Forelimb muscle (tissue), 1 donor: ENCODE measurements around the gene LANCL3. TPM values are rescaled to one million over a fixed set of nuclear protein-coding genes. Genes with fewer than 3 reads are reported as not detected.
"Not testable (repeated sequence)": the region's sequence is repeated elsewhere in the genome, so short reads cannot be mapped to it uniquely, and the experiment has no call there.

Source experiments
- DNase-seq: peaks from one replicate; pipeline ENCODE4 v3.0.0-alpha.2; 2013; ENCODE audit warnings: low read depth
- polyA plus RNA-seq: library from polyadenylated mRNA; unstranded; fragments of 120-200 nt; gene quantifications from one replicate; pipeline ENCODE4 v1.2.1, GENCODE V29; 2013; ENCODE audit not compliant: insufficient read length

LANCL3 gene
- 0.40 TPM for polyA plus RNA-seq

DNA sequence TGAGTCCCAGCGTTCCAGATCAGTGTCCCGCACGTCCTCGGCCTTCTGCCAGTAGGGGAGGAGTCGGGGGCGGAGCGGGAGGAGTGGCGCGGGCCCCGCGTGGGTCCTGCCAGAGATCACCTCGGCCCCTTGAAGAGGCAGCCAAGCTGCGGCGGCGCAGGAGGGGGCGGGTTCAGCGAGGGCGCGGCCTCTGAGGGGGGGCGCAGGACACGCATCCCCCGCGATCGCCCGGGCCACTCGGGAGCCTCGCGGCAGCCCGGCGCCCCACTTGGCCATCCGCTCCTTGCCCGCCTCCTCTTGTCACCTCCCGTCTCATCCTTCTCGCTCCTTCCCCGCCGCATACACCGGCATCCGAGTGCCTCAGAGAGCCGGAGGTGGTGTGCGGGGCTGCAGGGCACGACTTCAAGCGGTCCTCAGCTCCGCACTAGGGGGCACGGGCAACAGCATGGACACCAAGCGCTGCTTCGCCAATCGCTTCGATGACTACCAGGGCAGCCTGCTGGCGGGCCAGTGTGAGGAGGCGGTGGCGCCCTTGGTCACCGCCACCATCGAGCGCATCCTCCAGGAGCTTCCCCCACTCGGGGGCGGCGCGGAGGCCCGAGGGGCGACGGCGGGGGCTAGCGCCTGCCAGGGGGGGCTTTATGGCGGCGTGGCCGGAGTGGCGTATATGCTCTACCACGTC lies at the start of gene LANCL3:
TSS of gene LANCL3 (plus strand) at position 236 of the 682 bp plus-strand sequence. CDS start at position 446, 210 bp downstream.
- not testable (repeated sequence) for DNase-seq

DNA sequence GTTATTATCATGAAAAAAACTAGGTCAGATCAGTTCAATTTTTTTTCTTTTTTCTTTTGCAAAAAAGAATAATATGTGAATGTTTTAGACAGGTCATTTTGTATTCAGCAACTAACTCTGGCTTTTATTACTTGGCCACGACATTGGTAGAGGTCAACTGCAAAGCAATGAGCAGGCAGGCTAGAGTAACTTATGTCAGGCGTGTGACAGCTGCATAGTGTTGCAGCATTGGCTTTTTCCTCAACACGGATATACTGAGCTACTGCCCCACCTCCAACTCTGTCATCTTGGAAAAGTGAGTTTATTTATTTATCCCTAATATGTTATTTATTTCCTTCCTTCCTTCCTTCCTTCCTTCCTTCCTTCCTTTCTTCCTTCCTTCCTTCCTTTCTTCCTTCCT lies 47.8 kb upstream of the LANCL3 start:
- DNase-seq = not testable (repeated sequence)

DNA sequence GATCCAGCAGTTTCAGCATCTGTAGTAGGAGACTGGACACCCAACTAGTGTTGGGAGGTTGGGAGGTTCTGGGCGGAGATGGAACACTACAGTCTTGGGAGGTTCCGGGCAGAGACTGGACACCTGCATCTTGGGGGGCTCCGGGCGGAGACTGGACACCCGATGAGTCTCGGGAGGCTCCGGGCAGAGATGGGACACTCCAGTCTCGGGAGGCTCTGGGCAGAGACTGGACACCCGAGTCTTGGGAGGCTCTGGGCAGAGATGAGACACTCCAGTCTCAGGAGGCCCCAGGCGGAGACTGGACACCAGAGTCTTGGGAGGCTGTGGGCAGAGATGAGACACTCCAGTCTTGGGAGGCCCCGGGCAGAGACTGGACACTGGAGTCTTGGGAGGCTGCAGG lies 29.5 kb upstream of the LANCL3 start:
- DNase-seq = no peak

DNA sequence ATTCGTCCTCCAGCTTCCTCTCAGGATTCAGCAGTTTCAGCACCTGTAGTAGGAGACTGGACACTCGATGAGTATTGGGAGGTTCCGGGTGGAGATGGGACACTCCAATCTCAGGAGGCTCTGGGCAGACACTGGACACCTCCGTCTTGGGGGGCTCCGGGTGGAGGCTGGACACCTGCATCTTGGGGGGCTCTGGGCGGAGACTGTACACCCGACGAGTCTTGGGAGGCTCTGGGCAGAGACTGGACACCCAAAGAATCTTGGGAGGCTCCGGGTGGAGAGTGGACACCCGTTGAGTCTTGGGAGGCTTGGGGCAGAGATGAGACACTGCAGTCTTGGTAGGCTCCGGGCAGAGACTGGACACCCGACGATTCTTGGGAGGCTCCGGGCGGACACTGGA lies 28.7 kb upstream of the LANCL3 start:
- no peak for DNase-seq

DNA sequence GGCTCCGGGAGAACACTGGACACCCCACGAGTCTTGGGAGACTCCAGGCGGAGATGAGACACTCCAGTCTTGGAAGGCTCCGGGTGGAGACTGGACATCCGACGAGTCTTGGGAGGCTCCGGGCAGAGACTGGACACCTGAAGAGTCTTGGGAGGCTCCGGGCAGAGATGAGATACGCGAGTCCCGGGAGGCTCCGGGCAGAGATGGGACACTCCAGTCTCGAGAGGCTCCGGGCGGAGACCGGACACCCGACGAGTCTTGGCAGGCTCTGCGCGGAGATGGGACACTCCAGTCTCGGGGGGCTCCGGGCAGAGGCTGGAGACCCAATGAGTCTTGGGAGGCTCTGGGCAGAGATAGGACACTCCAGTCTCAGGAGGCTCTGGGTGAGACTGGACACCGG lies 28.1 kb upstream of the LANCL3 start:
- DNase-seq = no peak

DNA sequence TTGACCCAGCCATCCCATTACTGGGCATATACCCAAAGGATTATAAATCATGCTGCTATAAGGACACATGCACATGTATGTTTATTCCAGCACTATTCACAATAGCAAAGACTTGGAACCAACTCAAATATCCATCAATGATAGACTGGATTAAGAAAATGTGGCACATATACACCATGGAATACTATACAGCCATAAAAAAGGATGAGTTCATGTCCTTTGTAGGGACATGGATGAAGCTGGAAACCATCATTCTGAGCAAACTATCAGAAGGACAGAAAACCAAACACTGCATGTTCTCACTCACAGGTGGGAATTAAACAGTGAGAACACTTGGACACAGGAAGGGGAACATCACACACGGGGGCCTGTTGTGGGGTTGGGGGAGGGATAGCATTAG lies 26.9 kb upstream of the LANCL3 start:
- not testable (repeated sequence) for DNase-seq

DNA sequence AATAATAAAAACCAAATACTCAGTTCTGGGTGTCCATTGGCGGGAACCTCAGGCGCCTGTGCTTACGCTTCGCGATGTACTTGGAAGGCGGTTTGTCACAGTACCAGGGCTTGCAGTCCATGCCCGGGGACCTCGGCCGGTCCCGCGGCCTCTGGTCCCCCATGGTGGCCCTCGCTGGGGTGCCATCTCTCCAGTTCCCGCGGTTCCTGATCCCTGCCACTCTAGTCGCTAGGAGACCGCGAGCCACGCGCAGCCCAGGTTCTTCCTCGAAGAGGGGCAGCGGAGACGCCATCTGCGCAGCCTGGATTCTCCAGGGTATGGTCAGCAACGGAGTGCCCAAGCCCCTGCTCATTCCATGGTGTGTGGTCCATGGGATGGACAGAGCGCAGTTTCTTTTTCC lies 26.4 kb upstream of the LANCL3 start:
- no peak for DNase-seq

DNA sequence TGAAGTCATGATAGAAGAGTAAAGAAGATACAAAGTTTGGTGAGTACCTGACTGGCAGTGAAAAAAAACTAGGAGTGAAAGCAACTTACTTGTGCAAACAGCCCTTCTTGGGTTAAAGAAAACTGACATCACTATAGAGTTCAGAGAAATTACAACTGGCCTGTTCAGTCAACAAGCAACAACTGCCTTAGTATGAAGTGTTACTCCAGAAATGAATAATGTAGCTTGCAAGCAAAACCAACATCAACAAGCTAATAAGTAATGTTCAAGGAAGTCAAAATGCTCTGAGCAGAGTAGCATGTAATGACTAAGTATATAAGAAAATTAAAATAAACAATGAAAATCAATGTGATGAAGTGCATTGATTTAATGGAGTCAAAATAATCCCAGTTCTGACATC lies 21.8 kb upstream of the LANCL3 start:
- DNase-seq = not testable (repeated sequence)

DNA sequence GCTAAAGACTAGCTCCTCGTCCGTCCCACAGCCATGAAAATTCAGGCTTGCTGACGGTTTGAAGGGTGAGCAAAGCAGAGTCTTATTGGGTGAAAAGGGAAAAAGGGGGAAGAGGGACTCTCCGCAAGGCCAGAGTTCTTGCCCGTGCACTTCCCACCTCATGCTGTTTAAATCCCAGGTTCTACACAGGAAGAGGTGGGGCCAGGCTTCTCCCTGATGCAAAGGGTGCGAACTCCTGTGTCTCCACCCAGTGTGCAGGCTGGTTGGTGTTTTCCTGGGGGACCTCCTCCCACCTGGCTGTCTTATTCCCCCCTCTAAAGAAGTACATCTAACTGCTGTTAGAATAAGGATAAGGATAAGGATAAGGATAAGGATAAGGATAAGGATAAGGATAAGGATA lies 18.0 kb upstream of the LANCL3 start:
- DNase-seq = no peak

DNA sequence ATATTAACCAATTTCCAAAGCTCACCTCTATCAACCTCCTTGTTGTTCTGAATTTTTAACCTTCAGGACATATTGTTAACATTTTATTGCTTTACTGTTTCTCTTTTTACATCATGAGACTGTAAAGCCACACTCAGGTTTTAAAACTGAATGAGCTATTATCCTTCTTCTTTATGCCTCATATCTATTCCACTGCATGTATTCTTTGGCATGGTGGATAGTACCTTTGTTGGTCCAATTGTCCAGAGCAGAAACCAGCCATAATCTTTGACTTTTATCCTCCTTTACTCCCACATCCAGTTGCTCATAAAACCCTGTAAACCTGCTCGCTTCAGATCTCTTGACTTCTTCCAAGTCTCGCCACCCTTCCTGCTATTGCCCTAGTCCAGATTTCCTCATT lies 6.2 kb upstream of the LANCL3 start:
- not testable (repeated sequence) for DNase-seq

DNA sequence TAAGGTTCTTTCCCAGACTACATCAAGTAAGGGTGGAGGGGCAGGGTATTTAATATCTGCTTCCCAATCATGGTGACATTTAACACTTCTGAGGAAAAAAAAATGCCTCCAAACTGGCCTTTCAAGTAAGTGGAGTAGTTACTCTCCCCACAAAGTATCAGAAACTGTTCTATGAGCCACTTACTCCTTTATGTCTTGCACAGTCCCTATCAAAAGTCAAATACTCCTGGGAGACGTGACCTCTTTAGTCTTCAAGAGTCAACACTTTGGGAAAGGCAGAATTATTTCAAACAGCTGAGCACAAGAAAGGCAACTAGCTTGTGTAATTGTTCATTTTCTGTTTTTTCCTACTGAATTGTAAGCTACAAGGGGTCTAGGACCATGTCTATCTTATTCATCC lies 1.1 kb upstream of the LANCL3 start:
- not testable (repeated sequence) for DNase-seq

DNA sequence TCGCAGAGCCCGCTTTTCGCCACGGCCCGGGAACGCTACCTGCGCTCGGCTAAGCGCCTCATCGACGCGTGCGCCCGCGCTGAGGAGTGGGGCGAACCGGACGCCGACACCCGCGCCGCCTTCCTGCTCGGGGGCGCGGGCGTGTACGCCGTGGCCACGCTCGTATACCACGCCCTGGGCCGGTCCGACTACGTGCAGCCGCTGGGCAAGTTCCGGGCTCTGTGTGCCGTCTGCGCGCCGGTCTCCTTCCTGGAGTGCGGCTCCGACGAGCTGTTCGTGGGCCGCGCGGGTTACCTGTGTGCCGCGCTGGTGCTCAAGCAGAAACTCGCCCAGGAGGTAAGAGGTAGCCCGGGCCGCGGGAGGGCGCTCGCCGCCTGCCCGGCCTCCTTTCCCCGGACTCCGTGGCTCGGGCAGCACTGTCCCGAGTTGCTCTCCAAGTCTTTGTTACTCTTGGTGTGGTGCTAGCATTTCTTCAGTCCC lies 687 bp downstream of the LANCL3 start:
- not testable (repeated sequence) for DNase-seq

DNA sequence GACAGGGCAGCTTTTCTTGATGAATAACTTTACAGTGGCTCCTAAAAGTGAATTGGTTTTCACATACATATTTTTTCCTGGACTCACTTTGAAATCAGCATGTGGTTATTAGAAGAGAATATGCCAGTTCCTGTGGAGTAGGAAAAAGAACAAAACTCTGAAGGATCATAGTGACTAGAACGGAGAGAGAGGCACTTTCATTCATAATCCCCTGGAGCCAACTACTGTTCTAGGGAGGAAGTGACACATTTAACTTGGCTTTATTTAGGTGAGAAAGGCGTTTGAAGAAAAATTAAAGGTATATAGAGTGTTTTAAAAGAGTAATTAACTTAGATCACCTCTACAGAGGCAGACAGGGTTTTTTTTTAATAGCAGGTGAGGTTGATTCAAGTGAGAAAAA lies 1.7 kb downstream of the LANCL3 start:
- DNase-seq = not testable (repeated sequence)

DNA sequence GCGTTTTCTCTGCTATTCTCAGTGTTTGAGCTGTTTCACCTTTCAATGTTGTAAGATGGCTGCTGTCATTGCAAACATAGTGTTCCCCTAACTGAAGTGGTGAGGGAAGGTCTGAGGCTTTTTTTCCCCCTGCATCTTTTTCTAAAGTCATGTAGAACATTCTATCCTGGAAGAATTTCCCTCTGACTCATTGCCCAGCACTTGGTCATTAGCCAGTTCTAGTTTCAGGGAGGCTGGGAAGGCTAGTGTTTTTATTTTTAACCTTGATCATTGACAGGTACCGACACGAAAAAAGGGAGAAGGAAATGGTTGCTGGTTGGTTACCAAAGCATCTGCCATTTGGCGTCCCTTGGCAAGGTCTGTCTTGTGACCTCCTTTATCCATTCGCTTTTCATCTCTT lies 6.6 kb downstream of the LANCL3 start:
- no peak for DNase-seq

DNA sequence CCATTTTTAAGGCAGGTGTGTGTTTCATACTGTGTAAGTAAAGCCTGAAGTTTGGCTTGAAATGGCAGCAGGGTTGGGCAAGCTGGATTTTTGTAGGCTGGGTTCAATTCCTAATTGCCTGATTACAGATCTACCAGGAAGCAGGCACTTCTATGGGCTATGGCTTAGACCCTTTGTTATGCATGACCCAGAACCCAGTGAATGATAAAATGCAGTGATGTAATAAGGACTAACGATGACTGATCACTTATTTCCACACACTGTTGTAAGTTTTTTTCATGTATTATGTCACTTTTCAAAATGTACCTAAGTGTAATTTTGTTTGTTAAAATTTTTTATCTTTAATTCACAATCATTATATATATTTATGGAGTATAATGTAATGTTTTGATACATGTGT lies 8.6 kb downstream of the LANCL3 start:
- no peak for DNase-seq

DNA sequence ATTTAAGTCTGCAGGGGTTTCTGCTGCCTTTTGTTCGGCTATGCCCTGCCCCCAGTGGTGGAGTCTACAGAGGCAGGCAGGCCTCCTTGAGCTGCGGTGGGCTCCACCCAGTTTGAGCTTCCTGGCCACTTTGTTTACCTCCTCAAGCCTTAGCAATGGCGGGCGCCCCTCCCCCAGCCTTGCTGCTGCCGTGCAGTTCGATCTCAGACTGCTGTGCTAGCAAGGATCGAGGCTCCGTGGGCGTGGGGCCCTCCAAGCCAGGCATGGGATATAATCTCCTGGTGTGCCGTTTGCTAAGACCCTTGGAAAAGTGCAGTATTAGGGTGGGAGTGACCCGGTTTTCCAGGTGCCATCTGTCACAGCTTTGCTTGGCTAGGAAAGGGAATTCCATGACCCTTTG lies 15.9 kb downstream of the LANCL3 start:
- DNase-seq = not testable (repeated sequence)

DNA sequence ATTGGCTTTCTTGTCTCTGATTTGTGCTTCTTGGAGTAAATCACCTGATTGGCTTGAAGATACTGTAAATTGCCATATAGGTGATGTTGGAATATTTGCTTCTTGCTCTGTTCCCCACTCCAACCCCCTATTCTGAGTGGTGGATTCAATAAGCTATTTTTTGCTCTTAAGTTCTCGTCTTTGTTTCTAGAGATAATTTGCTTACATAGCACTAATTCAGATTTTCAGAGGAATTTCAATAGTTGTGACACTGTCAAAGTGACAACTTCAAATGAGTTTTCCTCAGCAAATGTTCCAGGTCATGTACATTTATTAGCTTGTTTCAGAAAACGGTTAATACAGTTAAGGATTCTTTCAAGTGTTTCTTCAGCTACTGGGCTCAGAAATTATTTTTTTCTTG lies 18.6 kb downstream of the LANCL3 start:
- DNase-seq = no peak

DNA sequence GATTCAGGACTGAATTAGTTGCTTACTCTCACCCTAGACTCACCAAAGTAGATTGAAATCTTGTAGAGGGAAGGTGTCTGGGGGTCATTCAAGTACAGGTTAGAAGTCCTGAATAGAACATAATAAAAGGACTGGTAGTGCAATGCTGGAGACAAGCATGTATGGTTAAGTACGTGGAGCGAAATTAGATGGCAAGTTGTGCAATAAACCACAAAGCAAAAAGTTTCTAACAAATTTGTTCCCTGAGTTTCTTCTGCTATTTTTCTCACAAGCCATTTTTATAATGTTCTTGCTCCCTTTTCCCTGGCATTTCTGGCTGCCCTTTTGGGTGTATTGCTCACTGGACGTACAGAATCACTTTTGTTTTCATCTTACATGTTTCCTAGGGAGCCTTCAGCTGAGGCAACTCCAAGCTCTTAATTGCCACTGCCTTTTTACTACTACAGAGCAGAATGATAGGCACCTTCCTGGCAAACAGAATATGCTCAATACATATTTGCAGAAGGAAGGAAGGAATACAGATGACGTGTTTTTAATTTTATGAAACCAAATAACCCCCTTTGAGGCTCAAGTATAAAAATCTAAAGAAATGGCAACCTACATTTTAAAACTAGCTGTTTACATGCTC lies 23.4 kb downstream of the LANCL3 start:
- DNase-seq = no peak

DNA sequence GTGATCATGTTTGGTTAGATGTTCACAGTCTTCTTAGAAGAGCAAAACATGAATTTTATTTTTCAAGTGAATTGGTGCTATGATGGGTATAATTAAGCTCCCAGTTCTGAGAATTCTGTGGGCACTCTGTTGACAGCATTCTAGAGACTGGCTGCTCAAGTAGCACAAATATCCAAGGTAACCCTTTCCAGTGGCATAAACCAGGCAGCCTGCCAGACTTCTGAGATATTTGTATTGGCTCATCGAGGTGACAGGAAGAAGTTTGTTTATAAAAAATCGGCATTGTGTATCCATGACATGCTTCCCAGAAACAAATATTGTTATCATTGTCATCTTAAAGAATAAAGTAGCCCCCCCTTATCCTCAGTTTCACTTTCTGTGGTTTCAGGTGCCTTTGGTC lies 28.3 kb downstream of the LANCL3 start:
- no peak for DNase-seq

DNA sequence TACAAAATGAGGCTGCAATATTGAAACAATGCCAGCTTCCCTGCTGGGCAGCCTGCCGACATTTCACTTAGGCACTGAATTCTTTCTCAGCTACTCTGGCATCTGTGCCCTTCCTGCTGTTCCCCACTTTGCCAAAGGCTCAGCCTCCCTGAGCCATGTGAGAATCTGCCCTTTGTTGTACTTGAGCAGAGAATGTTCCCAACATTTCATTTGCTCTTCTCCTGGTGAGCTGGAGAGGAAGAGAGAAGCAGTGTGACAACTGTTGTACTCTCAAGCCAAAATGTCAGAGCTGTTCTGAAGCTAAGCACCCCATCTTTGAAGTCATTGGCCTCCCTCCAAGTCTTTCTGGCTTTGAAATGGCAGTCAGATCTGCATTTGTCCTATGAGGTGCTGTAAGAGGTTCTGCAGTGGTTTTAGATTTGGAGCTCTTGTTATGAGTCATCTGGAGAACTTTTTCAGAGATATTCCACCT lies 32.5 kb downstream of the LANCL3 start:
- no peak for DNase-seq

DNA sequence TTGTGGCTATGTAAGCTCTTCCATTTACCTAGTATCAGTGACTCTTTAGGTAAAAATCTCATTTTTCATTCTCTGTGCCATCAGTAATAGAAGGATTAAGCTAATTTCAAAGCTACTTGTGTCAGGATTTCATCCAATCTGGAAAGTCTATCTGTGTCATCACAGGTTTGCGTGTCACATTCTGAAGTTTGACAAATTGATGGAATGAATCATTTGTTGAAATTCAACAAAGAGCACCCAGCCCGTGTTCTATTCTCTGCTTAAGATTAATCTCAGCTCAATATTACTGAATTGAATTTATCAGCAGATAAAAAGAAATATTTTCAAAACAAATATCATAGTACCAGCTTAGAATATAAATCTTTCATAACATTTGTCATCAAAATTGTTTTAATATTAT lies 35.8 kb downstream of the LANCL3 start:
- DNase-seq = no peak

DNA sequence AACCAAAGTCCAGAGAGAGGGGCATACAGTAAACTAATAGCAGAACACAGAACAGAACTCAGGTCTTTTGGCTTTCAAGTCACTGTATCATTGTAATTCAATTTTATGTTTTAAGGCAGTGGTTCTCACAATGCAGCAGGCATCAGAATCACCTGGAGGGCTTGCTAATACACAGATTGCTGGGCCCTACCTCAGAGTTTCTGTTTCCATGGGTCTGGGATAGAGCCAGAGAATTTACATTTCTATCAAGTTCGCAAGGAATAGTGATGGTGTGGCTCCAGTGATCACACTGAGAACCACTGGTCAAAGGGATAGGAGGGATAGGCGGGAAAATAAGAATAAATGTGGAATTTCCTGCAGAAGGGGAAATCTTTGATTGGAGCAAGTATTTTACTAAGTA lies 36.7 kb downstream of the LANCL3 start:
- no peak for DNase-seq

DNA sequence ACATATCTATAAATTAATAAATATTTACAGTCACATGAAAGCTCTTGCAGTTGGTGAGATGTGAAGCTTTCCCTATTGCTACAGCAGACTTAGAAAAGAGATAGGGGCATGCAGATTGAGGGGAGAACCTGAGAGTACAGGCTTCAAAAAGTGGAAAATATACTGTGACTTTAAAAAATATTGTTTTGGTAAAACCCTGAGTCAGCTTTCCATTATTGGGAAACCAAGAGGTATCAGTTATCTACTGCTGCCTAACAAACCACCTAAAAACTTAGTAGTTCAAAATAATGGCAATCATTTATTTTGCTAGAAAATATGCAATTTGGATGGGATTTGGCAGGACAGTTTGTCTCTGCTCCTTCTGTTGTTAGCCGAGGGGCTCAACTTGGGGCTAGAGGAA lies 38.3 kb downstream of the LANCL3 start:
- no peak for DNase-seq
